Endothelial cell (in vitro differentiated cells): Measurements from ENCODE around the gene PPOX. TPM values are rescaled to one million over a fixed set of nuclear protein-coding genes. Genes with fewer than 3 reads are reported as not detected.

ENCODE experiments used
- DNase-seq: peaks from one replicate; pipeline ENCODE4 v3.0.0; 2021; ENCODE audit warnings: low spot score
- H3K27ac Mint-ChIP-seq: one replicate; pipeline ENCODE4 v1.8.0; 2021; ENCODE audit warnings: mixed read lengths, inconsistent platforms; ENCODE audit not compliant: unreplicated experiment
- H3K27me3 Mint-ChIP-seq: one replicate; pipeline ENCODE4 v1.8.0; 2021; ENCODE audit warnings: mild to moderate bottlenecking, moderate library complexity, mixed read lengths, inconsistent platforms; ENCODE audit not compliant: unreplicated experiment
- H3K36me3 Mint-ChIP-seq: one replicate; pipeline ENCODE4 v1.8.0; 2021; ENCODE audit warnings: mild to moderate bottlenecking, low read depth, mixed read lengths, inconsistent platforms; ENCODE audit not compliant: unreplicated experiment
- H3K4me1 Mint-ChIP-seq: one replicate; pipeline ENCODE4 v1.8.0; 2021; ENCODE audit warnings: mild to moderate bottlenecking, mixed read lengths, inconsistent platforms; ENCODE audit not compliant: unreplicated experiment
- H3K4me3 Mint-ChIP-seq: one replicate; pipeline ENCODE4 v1.8.0; 2021; ENCODE audit warnings: mild to moderate bottlenecking, mixed read lengths, inconsistent platforms; ENCODE audit not compliant: unreplicated experiment
- H3K9me3 Mint-ChIP-seq: one replicate; pipeline ENCODE4 v1.8.0; 2021; ENCODE audit warnings: mixed read lengths, inconsistent platforms; ENCODE audit not compliant: unreplicated experiment
- CTCF ChIP-seq: fragments of 200-600 bp; sonication (generic); IDR thresholded peaks from one replicate; pipeline ENCODE4 v1.5.0; 2021; ENCODE audit warnings: antibody characterized with exemption; ENCODE audit not compliant: unreplicated experiment
- total RNA-seq: library from RNA; stranded (reverse); fragmentation: NEBNext Ultra II Directional; extraction: Animal tissue kit (Norgen Biotek cat#: 25700); gene quantifications from one replicate; pipeline ENCODE4 v1.2.1, GENCODE V29; 2021; ENCODE audit not compliant: unreplicated experiment

The PPOX gene
- total RNA-seq, 1 donor from 2014 or later = 39.0 TPM

GRCh38 chr1:161199506-161200139 is 33.4 kb downstream of the PPOX start:
- Mint-ChIP-seq H3K27ac (peak overlapping the region; percentile 98), H3K27me3 (peaks cover 13% of the 10 kb centered on the region), H3K4me3 (peak overlapping the region; percentile 61)

GRCh38 chr1:161200421-161200991 is 34.3 kb downstream of the PPOX start:
- Mint-ChIP-seq H3K9me3 (no peaks in the 10 kb centered on the region), H3K4me1 (peaks cover 78% of the 10 kb centered on the region), H3K4me3 (peak overlapping the region; percentile 43), H3K36me3 (peaks cover 13% of the 10 kb centered on the region), H3K27me3 (peaks cover 9% of the 10 kb centered on the region), H3K27ac (peak overlapping the region; percentile 98)
- DNase-seq = no peak
- TF ChIP-seq CTCF = no peak

More at GRCh38 chr1:161199506-161200139, 33.4 kb downstream of the PPOX start:
- Mint-ChIP-seq H3K9me3 (no peaks in the 10 kb centered on the region), H3K36me3 (peaks cover 16% of the 10 kb centered on the region), H3K4me1 (peaks cover 81% of the 10 kb centered on the region)
- no peak for TF ChIP-seq CTCF
- no peak for DNase-seq

GRCh38 chr1:161200992-161201835 is 35.0 kb downstream of the PPOX start:
- Mint-ChIP-seq H3K36me3 (peaks cover 11% of the 10 kb centered on the region), H3K4me3 (no peak overlapping the region), H3K27ac (peak overlapping the region; percentile 98), H3K4me1 (peaks cover 71% of the 10 kb centered on the region), H3K9me3 (no peaks in the 10 kb centered on the region), H3K27me3 (peaks cover 7% of the 10 kb centered on the region)
- TF ChIP-seq CTCF = no peak
- peak; percentile 34 for DNase-seq

- no peak for TF ChIP-seq CTCF
- Mint-ChIP-seq H3K9me3 (no peaks in the 10 kb centered on the region), H3K27me3 (peaks cover 6% of the 10 kb centered on the region), H3K4me1 (peaks cover 62% of the 10 kb centered on the region), H3K4me3 (peak within 1 kb of the TSS; percentile 94), H3K36me3 (peaks cover 16% of the 10 kb centered on the region), H3K27ac (peak within 1 kb of the TSS; percentile 98)
- DNase-seq = peak; percentile 89
Observed at GRCh38 chr1:161201836-161202712, 35.8 kb downstream of the PPOX start, which contains the start of gene NDUFS2. NDUFS2 (plus strand) TSS chr1:161202367; CDS start chr1:161202386, 19 bp downstream.
